Esophagus squamous epithelium (tissue), 4 donors: ENCODE measurements around the gene AADACL3.

Experiments used
- CTCF ChIP-seq, 6 experiments: fragments of 450-650 bp in 4 of 6; fragments of 200-600 bp in 2 of 6; sonication (generic) in 2 of 6; IDR thresholded peaks; one replicate each; pipeline ENCODE4 v1.5.1; 2016 to 2019; ENCODE audit warnings: antibody characterized with exemption in 6 of 6, mild to moderate bottlenecking in 4 of 6, moderate library complexity in 4 of 6
- POLR2A ChIP-seq, 4 donors: fragments of 450-650 bp; IDR thresholded peaks; one replicate each; pipeline ENCODE4 v1.6.1; 2017; ENCODE audit warnings: antibody characterized with exemption in 4 of 4, mild to moderate bottlenecking in 4 of 4, moderate library complexity in 3 of 4

GRCh38 chr1:12769031-12769430, 53.1 kb downstream of the AADACL3 start:
- TF ChIP-seq POLR2A (IDR thresholded peaks at IDR 0.05) (no peak), CTCF (IDR thresholded peaks at IDR 0.05) (no peak)
